Hepatocyte (in vitro differentiated cells): Measurements from ENCODE around the gene RGS17. TPM values are rescaled to one million over a fixed set of nuclear protein-coding genes. Genes with fewer than 3 reads are reported as not detected.

ENCODE experiments used
- DNase-seq: peaks from one replicate; pipeline ENCODE4 v3.0.0-alpha.2; 2016; ENCODE audit warnings: low spot score
- H2AFZ ChIP-seq: fragments of 200-600 bp; sonication (generic); 2 replicates; pipeline ENCODE4 v1.6.0; 2016; ENCODE audit warnings: antibody characterized with exemption, mild to moderate bottlenecking
- H3K27ac ChIP-seq: fragments of 200-600 bp; sonication (generic); 2 replicates; pipeline ENCODE4 v1.5.1; 2016; ENCODE audit warnings: mild to moderate bottlenecking
- H3K27me3 ChIP-seq: fragments of 200-600 bp; sonication (generic); 2 replicates; pipeline ENCODE4 v1.6.1; 2016
- H3K36me3 ChIP-seq: fragments of 200-600 bp; sonication (generic); replicated peaks from 2 replicates; pipeline ENCODE4 v1.5.1; 2016; ENCODE audit warnings: low read depth; ENCODE audit not compliant: insufficient read depth
- H3K4me1 ChIP-seq: fragments of 200-600 bp; sonication (generic); 2 replicates; pipeline ENCODE4 v1.5.1; 2016; ENCODE audit warnings: mild to moderate bottlenecking, moderate library complexity; ENCODE audit not compliant: insufficient read depth
- H3K4me2 ChIP-seq: fragments of 200-600 bp; sonication (generic); 2 replicates; pipeline ENCODE4 v1.6.0; 2016
- H3K4me3 ChIP-seq: fragments of 200-600 bp; sonication (generic); 2 replicates; pipeline ENCODE4 v1.5.1; 2016; ENCODE audit warnings: mild to moderate bottlenecking
- H3K79me2 ChIP-seq: fragments of 200-600 bp; sonication (generic); 2 replicates; pipeline ENCODE4 v1.6.0; 2017; ENCODE audit warnings: mild to moderate bottlenecking
- H3K9me2 ChIP-seq: fragments of 200-600 bp; sonication (generic); replicated peaks from 2 replicates; pipeline ENCODE4 v1.6.0; 2017; ENCODE audit warnings: mild to moderate bottlenecking; ENCODE audit not compliant: insufficient read depth
- H3K9me3 ChIP-seq: fragments of 200-600 bp; sonication (generic); 2 replicates; pipeline ENCODE4 v1.5.1; 2016; ENCODE audit warnings: low read depth, mild to moderate bottlenecking
- H4K20me1 ChIP-seq: fragments of 200-600 bp; sonication (generic); 2 replicates; pipeline ENCODE4 v1.6.0; 2016; ENCODE audit warnings: mild to moderate bottlenecking; ENCODE audit not compliant: insufficient read depth, poor library complexity, severe bottlenecking
- EZH2 ChIP-seq: fragments of 200-600 bp; sonication (generic); IDR thresholded peaks from 2 replicates; pipeline ENCODE4 v1.6.1; 2016; ENCODE audit warnings: antibody characterized with exemption, mild to moderate bottlenecking, borderline replicate concordance
- EZH2phosphoT487 ChIP-seq: fragments of 200-600 bp; sonication (generic); IDR thresholded peaks from one replicate; pipeline ENCODE4 v1.6.1; 2018; ENCODE audit warnings: antibody characterized with exemption, mild to moderate bottlenecking, low read depth, moderate library complexity; ENCODE audit not compliant: unreplicated experiment, severe bottlenecking
- WGBS: methylation state at CpG from one replicate; pipeline ENCODE4 v1.1.6; 2016; ENCODE audit warnings: low lambda C conversion rate; ENCODE audit errors: missing lambda C conversion rate; 5-methylcytosine and 5-hydroxymethylcytosine counted together
- polyA plus RNA-seq: library from polyadenylated mRNA; unstranded; fragments of >200 nt; fragmentation: Nextera tagmentation; extraction: Ambion mirVana; gene quantifications from 2 replicates; pipeline ENCODE4 v1.2.1, GENCODE V29; 2016
- total RNA-seq: library from RNA; depleted of rRNA; stranded (reverse); fragments of >200 nt; gene quantifications from 2 replicates; pipeline ENCODE4 v1.2.3, GENCODE V29; 2014
- TF ChIP-seq, protein P1 (sequence below): fragments of 200-600 bp; sonication (generic); IDR thresholded peaks from 2 replicates; pipeline ENCODE4 v1.5.1; 2016; ENCODE audit warnings: antibody characterized with exemption, mild to moderate bottlenecking; ENCODE audit not compliant: poor library complexity

Gene RGS17
- total and polyA plus RNA-seq, 2 experiments from 2014 or later = 0.27 to 0.97 TPM

GRCh38 chr6:153102605-153103318 is 28.3 kb downstream of the RGS17 start:
- H3K27ac ChIP-seq = no peak overlapping the region
- no peaks in the 10 kb centered on the region for H3K9me3 ChIP-seq
- TF ChIP-seq EZH2phosphoT487 (no peak), EZH2 (no peak)
- H4K20me1 ChIP-seq = no peaks in the 10 kb centered on the region
- H3K27me3 ChIP-seq = no peaks in the 10 kb centered on the region
- DNase-seq = no peak
- no peak overlapping the region for H3K4me3 ChIP-seq
- H3K4me2 ChIP-seq = no peak overlapping the region
- H3K4me1 ChIP-seq = no peaks in the 10 kb centered on the region
- H3K9me2 ChIP-seq = no peaks in the 10 kb centered on the region
- 76% methylated on average over 2 of the region's 2 CpGs for WGBS
- no peak overlapping the region for H2AFZ ChIP-seq
- no peaks in the 10 kb centered on the region for H3K79me2 ChIP-seq
- H3K36me3 ChIP-seq = no peaks in the 10 kb centered on the region

DNA sequence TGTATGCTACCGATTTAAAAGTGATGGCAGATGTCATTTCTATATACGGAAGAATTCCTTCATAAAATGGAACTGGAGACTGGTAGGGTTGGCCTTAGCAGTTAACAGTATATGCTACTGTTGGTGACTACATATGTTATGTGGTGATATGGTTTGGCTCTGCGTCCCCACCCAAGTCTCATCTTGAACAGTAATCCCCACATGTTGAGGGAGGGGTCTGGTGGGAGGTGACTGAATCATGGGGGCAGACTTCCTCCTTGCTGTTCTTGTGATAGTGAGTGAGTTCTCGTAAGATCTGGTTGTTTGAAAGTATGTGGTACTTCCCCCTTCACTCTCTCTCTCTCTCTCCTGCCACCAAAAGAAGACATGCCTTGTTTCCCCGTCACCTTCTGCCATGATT is 29.6 kb downstream of the RGS17 start:
- no peaks in the 10 kb centered on the region for H3K9me2 ChIP-seq
- DNase-seq = no peak
- H4K20me1 ChIP-seq = no peaks in the 10 kb centered on the region
- TF ChIP-seq EZH2 = no peak
- TF ChIP-seq, protein P1, sequence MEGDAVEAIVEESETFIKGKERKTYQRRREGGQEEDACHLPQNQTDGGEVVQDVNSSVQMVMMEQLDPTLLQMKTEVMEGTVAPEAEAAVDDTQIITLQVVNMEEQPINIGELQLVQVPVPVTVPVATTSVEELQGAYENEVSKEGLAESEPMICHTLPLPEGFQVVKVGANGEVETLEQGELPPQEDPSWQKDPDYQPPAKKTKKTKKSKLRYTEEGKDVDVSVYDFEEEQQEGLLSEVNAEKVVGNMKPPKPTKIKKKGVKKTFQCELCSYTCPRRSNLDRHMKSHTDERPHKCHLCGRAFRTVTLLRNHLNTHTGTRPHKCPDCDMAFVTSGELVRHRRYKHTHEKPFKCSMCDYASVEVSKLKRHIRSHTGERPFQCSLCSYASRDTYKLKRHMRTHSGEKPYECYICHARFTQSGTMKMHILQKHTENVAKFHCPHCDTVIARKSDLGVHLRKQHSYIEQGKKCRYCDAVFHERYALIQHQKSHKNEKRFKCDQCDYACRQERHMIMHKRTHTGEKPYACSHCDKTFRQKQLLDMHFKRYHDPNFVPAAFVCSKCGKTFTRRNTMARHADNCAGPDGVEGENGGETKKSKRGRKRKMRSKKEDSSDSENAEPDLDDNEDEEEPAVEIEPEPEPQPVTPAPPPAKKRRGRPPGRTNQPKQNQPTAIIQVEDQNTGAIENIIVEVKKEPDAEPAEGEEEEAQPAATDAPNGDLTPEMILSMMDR = no peak
- no peak for TF ChIP-seq EZH2phosphoT487
- H3K9me3 ChIP-seq = no peaks in the 10 kb centered on the region
- H3K4me2 ChIP-seq = no peak overlapping the region
- H3K27me3 ChIP-seq = no peaks in the 10 kb centered on the region
- H3K36me3 ChIP-seq = no peaks in the 10 kb centered on the region
- no peaks in the 10 kb centered on the region for H3K4me1 ChIP-seq
- no peak overlapping the region for H3K4me3 ChIP-seq
- H2AFZ ChIP-seq = no peak overlapping the region
- H3K27ac ChIP-seq = no peak overlapping the region
- WGBS = 91% methylated on average over 5 of the region's 5 CpGs
- H3K79me2 ChIP-seq = no peaks in the 10 kb centered on the region

DNA sequence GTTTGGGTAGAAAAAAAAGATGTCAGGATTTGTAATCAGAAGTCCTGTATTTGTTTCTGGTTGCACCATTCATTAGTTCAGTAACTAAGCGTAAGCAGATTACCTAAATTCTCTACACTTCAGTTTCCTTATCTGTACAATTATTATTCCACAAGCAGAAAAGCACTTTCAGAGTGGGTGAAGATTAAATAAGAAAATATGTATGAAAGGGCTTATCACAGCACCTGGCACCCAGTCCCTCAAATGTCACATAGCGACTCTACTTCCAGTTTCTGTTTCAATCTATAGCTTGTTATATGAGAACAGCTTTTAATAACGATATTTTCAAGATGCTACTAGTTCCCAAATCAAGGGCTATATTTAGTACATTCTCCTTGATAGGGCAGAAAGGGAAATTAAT is 31.4 kb downstream of the RGS17 start:
- no peaks in the 10 kb centered on the region for H3K79me2 ChIP-seq
- no peak overlapping the region for H2AFZ ChIP-seq
- WGBS = 90% methylated on average over 3 of the region's 3 CpGs

DNA sequence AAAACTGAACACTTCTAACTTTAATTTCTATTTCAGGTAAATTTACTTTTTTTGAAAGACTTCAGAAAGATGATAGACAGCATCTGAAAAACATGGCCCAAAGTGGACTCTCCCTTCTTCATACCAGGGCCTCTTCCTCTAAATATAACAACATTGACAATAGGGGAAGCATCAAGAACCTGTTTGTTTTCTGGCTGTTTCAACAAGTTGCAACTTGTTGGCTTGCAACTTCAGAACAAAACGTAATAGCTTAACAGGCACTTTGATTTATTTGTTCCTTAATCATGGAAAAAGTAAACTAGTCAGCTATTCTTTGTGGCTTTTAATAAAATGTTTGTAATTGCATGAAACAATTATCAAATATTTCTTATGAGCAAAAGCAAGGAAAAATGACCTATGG is 34.3 kb downstream of the RGS17 start:
- Histone ChIP-seq H3K79me2 (no peaks in the 10 kb centered on the region), H3K27ac (no peak overlapping the region), H3K4me2 (no peak overlapping the region), H3K27me3 (no peaks in the 10 kb centered on the region), H3K9me2 (no peaks in the 10 kb centered on the region), H3K4me3 (no peak overlapping the region), H4K20me1 (no peaks in the 10 kb centered on the region), H2AFZ (no peak overlapping the region), H3K36me3 (no peaks in the 10 kb centered on the region), H3K9me3 (no peaks in the 10 kb centered on the region), H3K4me1 (no peaks in the 10 kb centered on the region)
- WGBS = 79% methylated on average over 1 of the region's 1 CpG
- TF ChIP-seq EZH2 (no peak), EZH2phosphoT487 (no peak)
- TF ChIP-seq, protein P1 = no peak
- DNase-seq = no peak

More for the DNA sequence above, 31.4 kb downstream of the RGS17 start:
- DNase-seq = no peak
- Histone ChIP-seq H3K4me2 (no peak overlapping the region), H3K4me3 (no peak overlapping the region), H3K9me2 (no peaks in the 10 kb centered on the region), H3K27me3 (no peaks in the 10 kb centered on the region), H3K4me1 (no peaks in the 10 kb centered on the region), H3K36me3 (no peaks in the 10 kb centered on the region), H3K27ac (no peak overlapping the region), H4K20me1 (no peaks in the 10 kb centered on the region), H3K9me3 (no peaks in the 10 kb centered on the region)
- TF ChIP-seq, protein P1 = no peak
- no peak for TF ChIP-seq EZH2
- TF ChIP-seq EZH2phosphoT487 = no peak
